NCI-H2107 (cell line): ENCODE data around the gene COPRS.

Source experiments
- DNase-seq: peaks from one replicate; lab custom pipeline; 2025; lab: John Stamatoyannopoulos, UW

Gene COPRS

GRCh38 chr17:31808521-31809050 lies 50.5 kb downstream of the COPRS start:
- no peak for DNase-seq

- DNase-seq, result no peak
Observed at GRCh38 chr17:31807846-31808245, 51.2 kb downstream of the COPRS start.

GRCh38 chr17:31806921-31807320 lies 52.1 kb downstream of the COPRS start:
- no peak for DNase-seq

- DNase-seq, result no peak
Observed at GRCh38 chr17:31803494-31804213, 55.4 kb downstream of the COPRS start.

- no peak for DNase-seq
Observed at GRCh38 chr17:31802502-31802901, 56.5 kb downstream of the COPRS start.
